HG02981 (cell line): Measurements from ENCODE around the gene USP54.
"Not testable (repeated sequence)": the region's sequence is repeated elsewhere in the genome, so short reads cannot be mapped to it uniquely, and the experiment has no call there.

Experiments used
- ATAC-seq: cut with Tn5 transposase; IDR thresholded peaks from one replicate; pipeline ENCODE4 v1.9.1; 2021; ENCODE audit warnings: mild to moderate bottlenecking, moderate library complexity; ENCODE audit not compliant: unreplicated experiment

Gene USP54

GRCh38 chr10:73591935-73592699, 975 bp upstream of the USP54 start:
- no peak for ATAC-seq

GRCh38 chr10:73589563-73590126, 1.5 kb downstream of the USP54 start:
- no peak for ATAC-seq

- no peak for ATAC-seq
Measured at GRCh38 chr10:73588656-73589055, 2.5 kb downstream of the USP54 start.

- no peak for ATAC-seq
Measured at GRCh38 chr10:73586583-73586984, 4.6 kb downstream of the USP54 start.

GRCh38 chr10:73585327-73585726, 5.8 kb downstream of the USP54 start:
- ATAC-seq = no peak

GRCh38 chr10:73584737-73585136, 6.4 kb downstream of the USP54 start:
- ATAC-seq = peak; percentile 84

- ATAC-seq = no peak
Measured at GRCh38 chr10:73581918-73582317, 9.2 kb downstream of the USP54 start.

- ATAC-seq = not testable (repeated sequence)
Measured at GRCh38 chr10:73578927-73579326, 12.2 kb downstream of the USP54 start.

GRCh38 chr10:73577788-73578187, 13.4 kb downstream of the USP54 start:
- ATAC-seq = no peak

- no peak for ATAC-seq
Measured at GRCh38 chr10:73576890-73577591, 14.1 kb downstream of the USP54 start.

- ATAC-seq = no peak
Measured at GRCh38 chr10:73576178-73576889, 14.8 kb downstream of the USP54 start.

- not testable (repeated sequence) for ATAC-seq
Measured at GRCh38 chr10:73567025-73567424, 24.1 kb downstream of the USP54 start.

- ATAC-seq = no peak
Measured at GRCh38 chr10:73561192-73561591, 29.9 kb downstream of the USP54 start.

GRCh38 chr10:73559590-73559989, 31.6 kb downstream of the USP54 start:
- ATAC-seq = no peak

GRCh38 chr10:73556855-73557254, 34.3 kb downstream of the USP54 start:
- no peak for ATAC-seq

GRCh38 chr10:73554721-73555120, 36.4 kb downstream of the USP54 start:
- ATAC-seq = no peak

- no peak for ATAC-seq
Measured at GRCh38 chr10:73553761-73554160, 37.4 kb downstream of the USP54 start.

GRCh38 chr10:73552819-73553715, 38.1 kb downstream of the USP54 start:
- no peak for ATAC-seq

GRCh38 chr10:73551515-73551914, 39.6 kb downstream of the USP54 start:
- ATAC-seq = no peak

GRCh38 chr10:73545357-73545756, 45.8 kb downstream of the USP54 start:
- ATAC-seq = no peak
